Right lobe of liver (tissue), 6 donors: Measurements from ENCODE around the gene SLC4A8. TPM values are rescaled to one million over a fixed set of nuclear protein-coding genes. Genes with fewer than 3 reads are reported as not detected.
"Not testable (repeated sequence)": the region's sequence is repeated elsewhere in the genome, so short reads cannot be mapped to it uniquely, and the experiment has no call there.

Source experiments
- ATAC-seq, 4 donors: fragments of 200-7000 bp; cut with Tn5 transposase; one replicate each; pipeline ENCODE4 v1.9.1; 2020; ENCODE audit warnings: mild to moderate bottlenecking in 4 of 4, moderate library complexity in 4 of 4
- DNase-seq, 3 donors: peaks; one replicate each; pipeline ENCODE4 v3.0.0-alpha.2; 2020
- H3K27ac ChIP-seq, 3 donors: fragments of 200-600 bp; one replicate each; pipeline ENCODE4 v1.8.0; 2022
- H3K27me3 ChIP-seq, 2 donors: fragments of 200-600 bp; one replicate each; pipeline ENCODE4 v1.8.0; 2022
- H3K36me3 ChIP-seq, 4 donors: fragments of 200-600 bp; sonication (generic) in 1 of 4; one replicate each; pipeline versions ENCODE4 v1.5.1 to v1.8.0; 2017 to 2022; ENCODE audit warnings: control low read depth in 1 of 4
- H3K4me1 ChIP-seq, 4 donors: fragments of 200-600 bp; sonication (generic) in 1 of 4; one replicate each; pipeline versions ENCODE4 v1.5.1 to v1.8.0; 2017 to 2022; ENCODE audit warnings: control low read depth in 1 of 4
- H3K4me3 ChIP-seq, 3 donors: fragments of 200-600 bp; one replicate each; pipeline ENCODE4 v1.8.0; 2022
- H3K9me3 ChIP-seq, 4 donors: fragments of 200-600 bp; sonication (generic) in 1 of 4; one replicate each; pipeline versions ENCODE4 v1.5.1 to v1.8.0; 2017 to 2022; ENCODE audit warnings: control low read depth in 1 of 4
- POLR2A ChIP-seq: fragments of 450-650 bp; IDR thresholded peaks from one replicate; pipeline ENCODE4 v1.6.1; 2017; ENCODE audit warnings: antibody characterized with exemption, mild to moderate bottlenecking
- WGBS: methylation state at CpG from one replicate; pipeline ENCODE4 v1.1.6; 2018; ENCODE audit warnings: low coverage, low lambda C conversion rate; ENCODE audit not compliant: insufficient coverage; ENCODE audit errors: missing lambda C conversion rate; 5-methylcytosine and 5-hydroxymethylcytosine counted together
- intact Hi-C, 2 donors: fragments of 100-400 bp; cut with DNase I; formaldehyde crosslinking; loops; one replicate each; pipeline versions ENCODE4 v1.11.2 to v1.14.1; 2022
- total RNA-seq, 6 experiments: library from RNA; depleted of rRNA in 2 of 6; stranded (reverse); fragments of >200 nt in 2 of 6; fragmentation: NEBNext Ultra II Directional in 3 of 6; extraction: Animal tissue kit (Norgen Biotek cat#: 25700) in 3 of 6; gene quantifications; one replicate each; pipeline versions ENCODE4 v1.1.0 to v1.2.4, GENCODE V29; 2016 to 2023
- TF ChIP-seq, protein P1 (sequence below), 4 donors: fragments of 200-600 bp in 3 of 4; fragments of 450-650 bp in 1 of 4; IDR thresholded peaks; one replicate each; pipeline versions ENCODE4 v1.5.1 to v1.8.0; 2016 to 2022; ENCODE audit warnings: antibody characterized with exemption in 4 of 4, mild to moderate bottlenecking in 2 of 4
- donor health status: DM: no; HTN: yes; CAD: no.
- donor health status: DM: no; HTN: no; CAD: no.
- donor health status: DM: no; HTN: no; CAD: no.
- donor health status: DM: no; HTN: yes; CAD: no.
- donor health status: DM: no; HTN: yes; CAD: no.

SLC4A8 gene
- total RNA-seq, 6 experiments from 2014 or later: 0.04 to 0.55 (median 0.19) TPM

DNA sequence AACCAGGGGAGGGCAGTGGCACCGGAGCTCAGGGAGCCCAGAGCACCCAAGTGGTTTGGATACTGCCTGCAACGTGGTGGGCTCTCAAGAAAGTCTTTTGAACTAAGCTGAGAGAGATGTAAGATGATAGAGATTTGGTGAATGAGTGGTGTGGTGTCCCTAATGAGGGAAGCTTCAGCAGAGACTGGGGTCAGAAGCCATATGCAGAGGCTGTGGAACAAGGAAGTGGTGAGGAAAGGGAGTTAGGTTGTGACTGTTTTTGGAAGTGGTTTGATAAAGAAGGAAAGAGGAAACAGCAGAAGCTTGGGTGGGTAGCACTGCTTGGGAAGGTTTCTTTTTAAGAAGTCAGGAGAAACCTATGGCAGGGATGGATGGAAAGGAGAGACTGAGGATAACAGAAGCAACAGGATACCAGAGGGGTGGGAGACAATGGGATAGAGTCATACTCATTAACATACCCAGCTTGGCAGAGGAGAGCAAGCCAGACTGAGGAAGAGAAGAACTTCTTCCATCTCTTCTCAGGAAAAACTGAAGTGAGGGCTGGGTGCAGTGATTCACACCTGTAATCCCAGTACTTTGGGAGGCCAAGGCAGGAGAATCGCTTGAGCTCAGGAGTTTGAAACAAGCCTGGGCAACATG, 24.1 kb downstream of the SLC4A8 start:
- Histone ChIP-seq H3K4me3 (no peak overlapping the region), H3K9me3 (no peaks in the 10 kb centered on the region), H3K27me3 (no peaks in the 10 kb centered on the region), H3K4me1 (no peaks in the 10 kb centered on the region), H3K27ac (no peak overlapping the region), H3K36me3 (peaks cover 0 to 4% (median 0%) of the 10 kb centered on the region in 4 donors)
- DNase-seq: no peak
- TF ChIP-seq, protein P1, sequence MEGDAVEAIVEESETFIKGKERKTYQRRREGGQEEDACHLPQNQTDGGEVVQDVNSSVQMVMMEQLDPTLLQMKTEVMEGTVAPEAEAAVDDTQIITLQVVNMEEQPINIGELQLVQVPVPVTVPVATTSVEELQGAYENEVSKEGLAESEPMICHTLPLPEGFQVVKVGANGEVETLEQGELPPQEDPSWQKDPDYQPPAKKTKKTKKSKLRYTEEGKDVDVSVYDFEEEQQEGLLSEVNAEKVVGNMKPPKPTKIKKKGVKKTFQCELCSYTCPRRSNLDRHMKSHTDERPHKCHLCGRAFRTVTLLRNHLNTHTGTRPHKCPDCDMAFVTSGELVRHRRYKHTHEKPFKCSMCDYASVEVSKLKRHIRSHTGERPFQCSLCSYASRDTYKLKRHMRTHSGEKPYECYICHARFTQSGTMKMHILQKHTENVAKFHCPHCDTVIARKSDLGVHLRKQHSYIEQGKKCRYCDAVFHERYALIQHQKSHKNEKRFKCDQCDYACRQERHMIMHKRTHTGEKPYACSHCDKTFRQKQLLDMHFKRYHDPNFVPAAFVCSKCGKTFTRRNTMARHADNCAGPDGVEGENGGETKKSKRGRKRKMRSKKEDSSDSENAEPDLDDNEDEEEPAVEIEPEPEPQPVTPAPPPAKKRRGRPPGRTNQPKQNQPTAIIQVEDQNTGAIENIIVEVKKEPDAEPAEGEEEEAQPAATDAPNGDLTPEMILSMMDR (IDR thresholded peaks at IDR 0.05): no peak
- no peak for TF ChIP-seq POLR2A
- intact Hi-C loops: no loop called here
- ATAC-seq: no peak
- 67% methylated on average over 2 of the region's 3 CpGs for WGBS

DNA sequence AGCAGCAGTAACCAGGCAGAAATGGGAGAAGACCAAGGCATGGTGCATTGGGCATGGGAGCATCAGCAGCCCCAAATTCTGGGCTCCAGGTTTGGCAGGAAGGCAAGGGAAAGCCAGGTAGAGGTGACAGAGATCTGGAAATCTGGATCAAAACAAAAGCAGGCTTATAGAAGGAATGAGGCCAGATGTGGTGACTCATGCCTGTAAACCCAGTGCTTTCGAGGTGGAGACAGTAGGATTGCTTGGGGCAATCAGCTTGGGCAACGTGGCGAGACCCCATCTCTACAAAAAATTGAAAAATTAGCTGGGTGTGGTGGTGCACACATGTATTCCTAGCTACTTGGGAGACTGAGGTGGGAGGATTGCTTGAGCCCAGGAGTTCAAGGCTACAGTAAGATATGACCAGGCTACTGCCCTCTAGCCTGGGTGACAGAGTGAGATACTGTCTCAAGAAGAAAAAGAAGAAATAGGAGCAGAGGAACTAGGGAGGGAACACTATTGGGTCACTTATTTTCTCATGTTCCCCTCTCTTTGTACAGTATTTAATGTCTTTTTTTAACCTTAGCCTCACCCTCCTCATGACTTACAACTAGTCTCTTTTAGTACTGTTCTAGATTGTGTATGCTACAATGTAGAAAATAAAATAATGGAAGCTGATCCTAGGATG, 25.1 kb downstream of the SLC4A8 start:
- ATAC-seq: no peak
- no CpG with 5 or more reads among the region's 3 CpGs for WGBS

DNA sequence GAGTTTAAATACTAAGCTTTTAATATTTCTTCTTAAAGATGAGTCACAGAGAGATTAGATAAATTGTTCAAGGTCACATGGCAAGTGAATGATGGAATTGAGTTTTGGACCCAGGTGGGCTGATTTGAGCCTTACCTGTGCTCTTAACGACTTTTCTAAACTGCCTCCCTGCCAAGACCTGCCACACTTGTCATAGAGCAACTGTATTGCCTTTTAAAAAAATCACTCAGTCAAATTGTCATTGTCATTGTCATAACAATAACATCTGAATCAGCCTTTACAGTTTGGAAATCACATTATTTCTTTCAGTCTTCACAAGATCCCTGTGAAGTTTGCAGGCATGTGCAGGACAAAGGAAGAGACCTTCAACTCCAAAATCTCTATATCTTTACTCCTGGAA, 25.7 kb downstream of the SLC4A8 start:
- no peak for ATAC-seq
- TF ChIP-seq, protein P1 (IDR thresholded peaks at IDR 0.05): no peak
- no peak for TF ChIP-seq POLR2A
- Histone ChIP-seq H3K36me3 (peaks cover 0 to 4% (median 0%) of the 10 kb centered on the region in 4 donors), H3K4me1 (no peaks in the 10 kb centered on the region), H3K27me3 (no peaks in the 10 kb centered on the region), H3K9me3 (no peaks in the 10 kb centered on the region), H3K27ac (no peak overlapping the region), H3K4me3 (no peak overlapping the region)
- 53% methylated on average over 1 of the region's 1 CpG for WGBS
- intact Hi-C loops: no loop called here
- DNase-seq: no peak

More for the DNA sequence above, 25.1 kb downstream of the SLC4A8 start:
- TF ChIP-seq POLR2A: no peak
- TF ChIP-seq, protein P1 (IDR thresholded peaks at IDR 0.05): no peak
- intact Hi-C loops: no loop called here
- no peak for DNase-seq
- Histone ChIP-seq H3K4me3 (no peak overlapping the region), H3K27ac (no peak overlapping the region), H3K36me3 (peaks cover 0 to 4% (median 0%) of the 10 kb centered on the region in 4 donors), H3K4me1 (no peaks in the 10 kb centered on the region), H3K27me3 (no peaks in the 10 kb centered on the region), H3K9me3 (no peaks in the 10 kb centered on the region)

DNA sequence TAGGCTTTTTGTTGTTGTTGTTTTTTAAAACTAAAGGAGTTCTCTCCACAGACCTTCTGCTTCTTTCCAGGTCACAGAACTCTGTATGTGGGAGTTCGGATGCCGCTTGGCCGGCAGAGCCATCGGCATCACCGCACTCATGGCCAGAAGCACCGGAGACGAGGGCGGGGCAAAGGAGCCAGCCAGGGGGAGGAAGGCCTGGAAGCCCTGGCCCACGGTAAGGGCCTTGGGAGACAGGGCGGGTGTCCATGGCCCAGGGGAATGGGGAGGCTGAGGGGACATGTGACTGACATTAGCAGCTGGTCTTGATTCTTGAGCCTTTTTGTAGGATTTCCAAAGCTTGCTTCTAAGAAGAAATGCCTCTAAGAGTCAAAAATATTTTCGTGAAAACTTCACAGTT, 26.2 kb downstream of the SLC4A8 start:
- Histone ChIP-seq H3K27ac (no peak overlapping the region), H3K4me3 (no peak overlapping the region), H3K4me1 (no peaks in the 10 kb centered on the region), H3K36me3 (peaks cover 0 to 4% (median 0%) of the 10 kb centered on the region in 4 donors), H3K27me3 (no peaks in the 10 kb centered on the region), H3K9me3 (no peaks in the 10 kb centered on the region)
- 92% methylated on average over 9 of the region's 11 CpGs for WGBS
- TF ChIP-seq, protein P1 (IDR thresholded peaks at IDR 0.05): no peak
- TF ChIP-seq POLR2A: no peak
- DNase-seq: no peak
- intact Hi-C loops: no loop called here
- ATAC-seq: no peak

DNA sequence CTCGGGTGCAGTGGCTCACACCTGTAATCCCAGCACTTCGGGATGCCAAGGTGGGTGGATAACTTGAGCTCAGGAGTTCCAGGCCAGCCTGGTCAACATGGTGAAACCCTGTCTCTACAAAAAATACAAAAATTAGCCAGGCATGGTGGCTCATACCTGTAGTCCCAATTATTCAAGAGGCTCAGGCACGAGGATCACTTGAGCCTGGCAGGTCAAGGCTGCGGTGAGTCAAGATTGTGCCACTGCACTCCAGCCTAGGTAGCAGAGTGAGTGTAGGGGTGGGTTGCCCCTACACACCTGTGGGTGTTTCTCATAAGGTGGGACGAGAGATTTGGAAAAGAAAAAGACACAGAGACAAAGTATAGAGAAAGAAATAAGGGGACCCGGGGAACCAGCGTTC, 29.4 kb downstream of the SLC4A8 start:
- H3K9me3 ChIP-seq, H3K27me3 ChIP-seq, intact Hi-C loops, H3K4me3 ChIP-seq, DNase-seq, H3K36me3 ChIP-seq, H3K27ac ChIP-seq, H3K4me1 ChIP-seq, ATAC-seq: not testable (repeated sequence)
- 74% methylated on average over 7 of the region's 7 CpGs for WGBS

DNA sequence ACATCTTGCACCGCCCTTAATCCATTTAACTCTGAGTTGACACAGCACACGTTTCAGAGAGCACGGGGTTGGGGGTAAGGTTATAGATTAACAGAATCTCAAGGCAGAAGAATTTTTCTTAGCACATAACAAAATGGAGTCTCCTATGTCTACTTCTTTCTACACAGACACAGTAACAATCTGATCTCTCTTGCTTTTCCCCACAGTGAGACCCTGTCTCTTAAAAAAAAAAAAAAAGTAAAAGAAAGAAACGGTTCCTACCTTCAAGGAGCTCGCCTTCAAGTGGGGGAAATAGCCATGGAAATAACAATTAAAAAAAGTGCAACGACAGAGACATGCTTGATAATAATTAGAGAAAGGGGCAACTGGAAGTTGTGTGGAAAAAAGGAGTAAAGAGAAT, 30.4 kb downstream of the SLC4A8 start:
- H3K27ac ChIP-seq, DNase-seq, H3K4me3 ChIP-seq, ATAC-seq, H3K9me3 ChIP-seq, H3K4me1 ChIP-seq, H3K27me3 ChIP-seq, intact Hi-C loops, H3K36me3 ChIP-seq: not testable (repeated sequence)
- WGBS: 58% methylated on average over 3 of the region's 6 CpGs
